Ectodermal cell (in vitro differentiated cells): ENCODE data around the gene GRID1.

ENCODE experiments used
- H3K27ac ChIP-seq: 2 replicates; pipeline ENCODE4 v1.7.0; 2013; ENCODE audit warnings: mild to moderate bottlenecking, low read depth, low read length; ENCODE audit not compliant: insufficient read depth, poor library complexity, severe bottlenecking
- H3K27me3 ChIP-seq: 2 replicates; pipeline ENCODE4 v1.7.0; 2013; ENCODE audit warnings: mild to moderate bottlenecking, low read length; ENCODE audit not compliant: insufficient read depth, control insufficient read depth, poor library complexity, severe bottlenecking
- H3K36me3 ChIP-seq: one replicate; pipeline ENCODE4 v1.7.0; 2013; ENCODE audit warnings: low read length; ENCODE audit not compliant: control insufficient read depth, insufficient read depth
- H3K4me1 ChIP-seq: one replicate; pipeline ENCODE4 v1.7.0; 2013; ENCODE audit warnings: low read length; ENCODE audit not compliant: control insufficient read depth, insufficient read depth
- H3K4me3 ChIP-seq: 2 replicates; pipeline ENCODE4 v1.7.0; 2013; ENCODE audit warnings: low read depth, low read length, control low read depth; ENCODE audit not compliant: insufficient read depth
- H3K9me3 ChIP-seq: 2 replicates; pipeline ENCODE4 v1.7.0; 2013; ENCODE audit warnings: mild to moderate bottlenecking, low read length, moderate library complexity; ENCODE audit not compliant: control insufficient read depth
- WGBS, 2 experiments: methylation state at CpG; one replicate each; pipeline ENCODE4 v1.1.7; 2013; ENCODE audit warnings: missing lambda C conversion rate in 2 of 2; 5-methylcytosine and 5-hydroxymethylcytosine counted together

Gene GRID1

DNA sequence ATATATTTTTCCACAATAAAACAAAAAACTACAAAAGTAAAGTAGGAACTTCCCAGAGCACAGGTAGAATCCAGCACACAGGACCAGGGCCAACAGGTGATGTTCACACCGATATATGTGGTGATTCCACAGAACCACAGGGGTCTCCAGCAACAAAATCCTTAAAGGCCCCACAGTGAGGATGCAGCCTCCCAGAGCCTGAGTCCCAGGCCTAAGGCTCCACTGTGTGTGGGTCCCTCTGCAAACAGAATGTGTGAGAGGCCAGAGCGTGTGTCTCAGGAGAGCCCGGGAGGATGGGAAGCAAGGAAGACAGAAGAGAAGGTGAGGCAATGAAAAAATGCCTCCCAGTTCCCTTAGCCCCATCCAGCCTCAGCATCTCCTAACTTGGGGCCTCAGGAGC is 173.9 kb downstream of the GRID1 start:
- Histone ChIP-seq H3K9me3 (no peaks in the 10 kb centered on the region), H3K36me3 (no peaks in the 10 kb centered on the region), H3K4me3 (no peak overlapping the region), H3K27ac (no peak overlapping the region), H3K27me3 (no peaks in the 10 kb centered on the region), H3K4me1 (no peaks in the 10 kb centered on the region)
- WGBS, 2 experiments, result 86 to 94% methylated on average over 3 of the region's 3 CpGs

DNA sequence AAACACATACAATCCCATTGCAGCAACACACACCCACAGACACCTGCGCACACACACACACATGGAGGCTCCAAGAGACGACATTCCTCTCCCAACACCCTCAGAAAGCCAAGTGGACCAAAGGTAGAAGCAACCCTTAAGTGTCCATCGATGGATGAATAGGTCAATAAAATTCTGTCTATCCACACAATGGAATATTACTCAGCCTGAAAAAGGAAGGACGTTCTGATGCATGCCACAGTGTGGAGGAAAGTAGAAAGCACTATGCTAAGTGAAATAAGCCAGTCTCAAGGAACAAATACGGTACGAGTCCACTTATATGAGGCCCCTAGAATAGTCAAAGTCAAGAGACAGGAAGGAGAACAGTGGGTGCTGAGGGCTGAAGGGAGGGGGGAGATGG is 174.4 kb downstream of the GRID1 start:
- H3K27ac ChIP-seq, result no peak overlapping the region
- H3K27me3 ChIP-seq, result no peaks in the 10 kb centered on the region
- no peaks in the 10 kb centered on the region for H3K4me1 ChIP-seq
- no peaks in the 10 kb centered on the region for H3K9me3 ChIP-seq
- H3K36me3 ChIP-seq, result no peaks in the 10 kb centered on the region
- WGBS, 2 experiments, result 90 to 94% methylated on average over 6 of the region's 6 CpGs
- H3K4me3 ChIP-seq, result no peak overlapping the region

DNA sequence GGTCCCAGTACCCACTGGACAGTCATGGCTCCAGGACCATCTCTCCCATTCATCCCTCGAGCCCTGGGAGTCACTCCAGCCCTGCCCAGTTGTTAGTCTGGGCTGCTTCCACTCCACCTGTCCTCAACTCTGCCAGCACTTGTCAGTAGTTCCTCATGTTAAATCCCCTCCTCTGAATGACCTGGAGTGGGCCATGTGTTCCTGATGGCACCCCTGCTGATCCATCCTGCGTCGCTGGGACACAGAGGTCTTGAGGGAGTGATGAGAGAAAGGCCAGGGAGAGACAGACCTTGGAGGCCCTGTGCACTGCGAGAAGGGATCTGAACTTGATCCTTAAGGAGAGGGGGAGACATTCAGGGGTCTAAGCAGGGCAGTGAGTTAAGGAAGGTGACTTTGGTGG is 174.9 kb downstream of the GRID1 start:
- Histone ChIP-seq H3K27me3 (no peaks in the 10 kb centered on the region), H3K4me3 (no peak overlapping the region), H3K36me3 (no peaks in the 10 kb centered on the region), H3K27ac (no peak overlapping the region), H3K4me1 (no peaks in the 10 kb centered on the region), H3K9me3 (no peaks in the 10 kb centered on the region)
- 76% methylated on average over 4 of the region's 4 CpGs for WGBS, 2 experiments

DNA sequence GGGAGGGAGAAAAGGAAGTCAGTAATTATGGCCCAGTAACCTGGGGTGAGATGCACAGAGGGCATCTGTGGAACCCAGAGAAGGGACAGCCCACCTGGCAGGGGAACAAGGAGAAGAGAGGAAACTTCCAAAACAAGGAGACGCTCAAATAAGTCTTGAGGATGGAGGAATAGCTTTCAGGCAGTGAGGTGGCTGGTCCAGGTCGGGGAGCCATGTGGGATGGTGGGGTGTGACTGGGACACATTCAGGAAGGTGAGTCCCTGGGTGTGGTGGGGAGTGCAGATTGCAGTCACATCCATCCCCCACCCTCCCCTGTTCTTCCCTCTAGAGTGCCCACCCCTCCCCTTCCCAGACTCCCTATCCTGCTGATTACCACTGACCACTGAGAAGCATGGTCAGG is 175.4 kb downstream of the GRID1 start:
- Histone ChIP-seq H3K36me3 (no peaks in the 10 kb centered on the region), H3K9me3 (no peaks in the 10 kb centered on the region), H3K27me3 (no peaks in the 10 kb centered on the region), H3K4me1 (no peaks in the 10 kb centered on the region), H3K27ac (no peak overlapping the region), H3K4me3 (no peak overlapping the region)
- 90 to 93% methylated on average over 2 of the region's 2 CpGs for WGBS, 2 experiments

DNA sequence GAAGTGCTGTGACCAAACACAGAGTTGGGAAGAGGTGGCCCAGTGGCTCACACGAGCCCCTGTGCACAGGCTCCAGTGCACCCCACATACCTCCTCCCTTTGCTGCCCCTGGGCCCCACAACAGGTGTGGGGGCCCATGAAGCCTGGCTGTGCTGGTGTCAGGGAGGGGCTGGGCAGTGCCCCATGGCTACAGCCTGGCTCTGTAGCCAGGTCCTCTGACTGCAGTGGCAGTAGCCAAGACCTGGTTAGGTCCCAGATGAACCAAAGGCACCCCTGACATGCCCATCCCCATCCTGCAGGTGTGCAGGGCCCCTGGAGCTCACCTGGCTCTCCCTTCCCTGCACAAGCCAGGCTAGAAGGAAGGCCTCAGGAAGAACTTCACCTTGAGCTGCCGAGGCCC is 176.3 kb downstream of the GRID1 start:
- H3K9me3 ChIP-seq, result no peaks in the 10 kb centered on the region
- H3K4me3 ChIP-seq, result no peak overlapping the region
- 86 to 87% methylated on average over 2 of the region's 2 CpGs for WGBS, 2 experiments
- no peak overlapping the region for H3K27ac ChIP-seq
- H3K36me3 ChIP-seq, result no peaks in the 10 kb centered on the region
- no peaks in the 10 kb centered on the region for H3K4me1 ChIP-seq
- H3K27me3 ChIP-seq, result no peaks in the 10 kb centered on the region

DNA sequence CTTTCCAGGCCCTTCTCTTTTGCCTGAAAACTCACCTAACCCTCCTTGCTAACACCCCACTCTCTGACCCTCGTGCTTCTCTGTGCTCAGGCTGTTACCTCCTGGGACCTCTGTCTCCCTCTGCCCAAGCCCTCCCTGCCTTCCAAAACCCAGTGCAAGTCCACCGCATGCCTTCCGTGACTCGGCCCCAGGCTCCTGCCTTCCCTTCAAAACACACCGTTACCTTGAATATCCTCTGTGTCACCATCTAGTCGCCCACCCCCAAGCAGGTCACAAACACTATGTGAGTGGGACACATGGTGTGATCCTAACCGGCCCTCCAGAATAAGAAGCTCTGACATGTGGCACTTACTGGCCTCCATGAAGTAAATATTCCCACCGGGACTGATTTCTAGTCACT is 176.7 kb downstream of the GRID1 start:
- WGBS, 2 experiments, result 91% methylated on average over 8 of the region's 8 CpGs

DNA sequence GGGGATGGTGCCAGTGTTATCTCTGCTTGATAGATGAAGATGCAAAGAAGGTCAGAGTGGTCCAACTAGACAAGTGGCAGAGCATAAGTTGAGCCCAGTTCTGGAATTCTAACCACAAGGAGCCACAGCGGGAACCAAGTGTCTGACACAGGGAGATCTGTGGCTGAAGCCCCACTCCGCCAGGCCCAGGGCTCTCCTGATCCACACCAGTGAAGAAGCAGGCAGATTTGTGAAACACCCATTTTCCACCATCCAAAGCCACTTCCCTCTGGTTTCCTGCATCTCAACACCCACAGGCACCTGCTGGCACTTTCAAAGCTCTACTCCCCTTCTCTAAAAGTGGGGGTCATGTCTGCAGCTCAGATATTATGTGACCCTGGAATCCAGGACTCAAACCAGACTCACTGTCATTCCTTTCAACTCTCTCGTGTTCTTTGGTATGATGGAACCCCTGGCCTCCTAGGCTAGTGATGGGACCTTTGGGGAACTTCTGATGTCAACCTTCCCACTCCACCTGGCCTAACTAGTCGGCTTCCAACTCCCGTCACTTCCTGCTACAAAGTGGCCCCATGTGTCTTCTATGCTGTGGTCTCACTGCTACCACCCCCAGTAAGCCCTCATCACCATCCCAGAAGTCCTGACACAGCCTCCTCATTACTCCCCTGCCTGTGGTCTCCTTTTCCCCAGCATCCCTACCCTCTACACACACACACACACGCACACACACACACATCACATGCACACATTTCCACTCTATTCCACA is 177.6 kb downstream of the GRID1 start:
- 89 to 92% methylated on average over 6 of the region's 6 CpGs for WGBS, 2 experiments
- no peak overlapping the region for H3K27ac ChIP-seq
- no peaks in the 10 kb centered on the region for H3K4me1 ChIP-seq
- no peaks in the 10 kb centered on the region for H3K36me3 ChIP-seq
- H3K4me3 ChIP-seq, result no peak overlapping the region
- H3K27me3 ChIP-seq, result no peaks in the 10 kb centered on the region
- H3K9me3 ChIP-seq, result no peaks in the 10 kb centered on the region

More for the DNA sequence above, 176.7 kb downstream of the GRID1 start:
- Histone ChIP-seq H3K27ac (no peak overlapping the region), H3K27me3 (no peaks in the 10 kb centered on the region), H3K9me3 (no peaks in the 10 kb centered on the region), H3K4me3 (no peak overlapping the region), H3K4me1 (no peaks in the 10 kb centered on the region), H3K36me3 (no peaks in the 10 kb centered on the region)

DNA sequence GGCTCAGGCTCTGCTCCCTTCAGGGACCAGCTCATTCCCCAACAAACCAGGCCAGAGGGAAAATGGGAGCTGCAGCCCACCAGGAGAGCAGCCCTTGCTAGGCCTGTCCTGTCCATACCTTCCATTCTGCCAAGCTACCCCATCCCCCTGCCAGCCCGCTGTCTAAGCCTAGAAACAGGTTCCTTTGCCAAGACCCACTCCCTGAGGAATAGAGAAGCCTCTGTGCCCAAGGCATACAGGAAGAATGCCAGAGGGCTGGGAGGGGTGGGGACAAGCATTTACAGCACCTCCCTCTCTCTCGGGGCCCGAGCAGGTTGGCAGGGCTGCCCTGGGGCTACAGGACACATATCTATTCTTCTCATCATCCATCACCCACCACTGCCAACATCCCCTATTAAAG is 178.3 kb downstream of the GRID1 start:
- WGBS, 2 experiments, result 88 to 90% methylated on average over 3 of the region's 3 CpGs
- Histone ChIP-seq H3K36me3 (no peaks in the 10 kb centered on the region), H3K9me3 (no peaks in the 10 kb centered on the region), H3K4me3 (no peak overlapping the region), H3K4me1 (no peaks in the 10 kb centered on the region), H3K27ac (no peak overlapping the region), H3K27me3 (no peaks in the 10 kb centered on the region)

DNA sequence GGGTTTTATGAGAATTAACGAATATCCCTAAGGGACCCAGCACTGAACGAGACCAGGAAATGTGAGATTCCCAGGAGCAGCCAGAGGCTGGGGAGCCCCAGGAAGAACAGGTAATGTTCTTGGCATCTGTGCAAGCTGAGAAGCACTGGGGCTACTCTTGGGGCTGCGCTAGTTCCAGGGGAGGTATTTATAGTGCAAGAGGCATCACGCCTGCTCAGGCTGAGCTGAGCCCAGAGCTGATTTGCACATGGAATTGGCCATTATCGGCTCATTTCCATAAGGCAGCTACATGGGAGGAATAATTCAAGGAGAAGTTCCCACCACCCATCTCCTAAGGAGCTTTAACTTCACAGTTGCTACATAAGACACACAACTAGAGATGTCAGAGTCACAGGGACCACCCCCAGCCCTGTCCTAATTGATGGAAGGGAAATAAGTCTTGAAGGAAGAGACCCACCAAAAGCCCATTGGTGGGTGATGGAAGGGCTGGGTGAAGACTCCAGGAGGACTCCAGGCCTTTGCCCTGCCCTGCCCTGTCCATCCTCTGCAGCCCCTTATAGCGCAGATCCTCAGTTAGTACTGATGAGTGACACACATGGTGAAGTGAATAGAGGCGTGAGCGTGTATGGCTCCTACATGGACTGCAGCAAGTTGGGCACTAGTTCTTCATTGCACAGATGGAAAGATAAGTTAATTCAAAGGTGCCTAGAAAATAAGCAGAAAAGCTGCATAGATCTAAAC is 178.9 kb downstream of the GRID1 start:
- Histone ChIP-seq H3K27ac (no peak overlapping the region), H3K27me3 (no peaks in the 10 kb centered on the region), H3K4me3 (no peak overlapping the region), H3K36me3 (no peaks in the 10 kb centered on the region), H3K9me3 (no peaks in the 10 kb centered on the region), H3K4me1 (no peaks in the 10 kb centered on the region)
- WGBS, 2 experiments, result 92 to 96% methylated on average over 8 of the region's 8 CpGs

DNA sequence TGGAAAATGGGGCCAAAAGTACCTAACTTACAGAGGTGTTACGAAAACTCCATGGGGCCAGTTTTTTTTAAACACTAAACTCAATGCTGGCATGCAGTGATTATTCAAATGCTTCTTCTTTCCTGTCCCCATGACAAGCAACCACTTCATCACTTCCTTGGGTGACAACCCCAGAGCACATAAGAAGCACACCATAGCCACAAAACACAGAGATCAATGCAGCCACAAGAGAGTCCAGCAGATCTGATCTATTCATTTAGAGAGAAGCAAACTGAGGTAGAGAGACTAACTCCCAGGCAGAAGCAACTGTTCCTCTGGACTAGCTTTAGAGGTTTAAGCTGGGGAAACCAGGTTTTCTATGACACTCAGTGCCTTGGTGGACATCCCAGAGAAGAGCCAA is 180.0 kb downstream of the GRID1 start:
- no peaks in the 10 kb centered on the region for H3K36me3 ChIP-seq
- H3K4me3 ChIP-seq, result no peak overlapping the region
- WGBS, 2 experiments, result 94 to 95% methylated on average over 1 of the region's 1 CpG
- H3K4me1 ChIP-seq, result no peaks in the 10 kb centered on the region
- no peaks in the 10 kb centered on the region for H3K9me3 ChIP-seq
- H3K27me3 ChIP-seq, result no peaks in the 10 kb centered on the region
- no peak overlapping the region for H3K27ac ChIP-seq
